GM12872 (cell line): ENCODE data around the gene TMOD3.

Source experiments
- TF ChIP-seq, protein P1 (sequence below): IDR thresholded peaks from 3 replicates; pipeline ENCODE4 v1.5.1; 2011; ENCODE audit warnings: low read depth, mild to moderate bottlenecking, low read length, moderate library complexity; ENCODE audit not compliant: insufficient read depth

Gene TMOD3

GRCh38 chr15:51856714-51857380 is 27.4 kb downstream of the TMOD3 start:
- TF ChIP-seq, protein P1, sequence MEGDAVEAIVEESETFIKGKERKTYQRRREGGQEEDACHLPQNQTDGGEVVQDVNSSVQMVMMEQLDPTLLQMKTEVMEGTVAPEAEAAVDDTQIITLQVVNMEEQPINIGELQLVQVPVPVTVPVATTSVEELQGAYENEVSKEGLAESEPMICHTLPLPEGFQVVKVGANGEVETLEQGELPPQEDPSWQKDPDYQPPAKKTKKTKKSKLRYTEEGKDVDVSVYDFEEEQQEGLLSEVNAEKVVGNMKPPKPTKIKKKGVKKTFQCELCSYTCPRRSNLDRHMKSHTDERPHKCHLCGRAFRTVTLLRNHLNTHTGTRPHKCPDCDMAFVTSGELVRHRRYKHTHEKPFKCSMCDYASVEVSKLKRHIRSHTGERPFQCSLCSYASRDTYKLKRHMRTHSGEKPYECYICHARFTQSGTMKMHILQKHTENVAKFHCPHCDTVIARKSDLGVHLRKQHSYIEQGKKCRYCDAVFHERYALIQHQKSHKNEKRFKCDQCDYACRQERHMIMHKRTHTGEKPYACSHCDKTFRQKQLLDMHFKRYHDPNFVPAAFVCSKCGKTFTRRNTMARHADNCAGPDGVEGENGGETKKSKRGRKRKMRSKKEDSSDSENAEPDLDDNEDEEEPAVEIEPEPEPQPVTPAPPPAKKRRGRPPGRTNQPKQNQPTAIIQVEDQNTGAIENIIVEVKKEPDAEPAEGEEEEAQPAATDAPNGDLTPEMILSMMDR = no peak

DNA sequence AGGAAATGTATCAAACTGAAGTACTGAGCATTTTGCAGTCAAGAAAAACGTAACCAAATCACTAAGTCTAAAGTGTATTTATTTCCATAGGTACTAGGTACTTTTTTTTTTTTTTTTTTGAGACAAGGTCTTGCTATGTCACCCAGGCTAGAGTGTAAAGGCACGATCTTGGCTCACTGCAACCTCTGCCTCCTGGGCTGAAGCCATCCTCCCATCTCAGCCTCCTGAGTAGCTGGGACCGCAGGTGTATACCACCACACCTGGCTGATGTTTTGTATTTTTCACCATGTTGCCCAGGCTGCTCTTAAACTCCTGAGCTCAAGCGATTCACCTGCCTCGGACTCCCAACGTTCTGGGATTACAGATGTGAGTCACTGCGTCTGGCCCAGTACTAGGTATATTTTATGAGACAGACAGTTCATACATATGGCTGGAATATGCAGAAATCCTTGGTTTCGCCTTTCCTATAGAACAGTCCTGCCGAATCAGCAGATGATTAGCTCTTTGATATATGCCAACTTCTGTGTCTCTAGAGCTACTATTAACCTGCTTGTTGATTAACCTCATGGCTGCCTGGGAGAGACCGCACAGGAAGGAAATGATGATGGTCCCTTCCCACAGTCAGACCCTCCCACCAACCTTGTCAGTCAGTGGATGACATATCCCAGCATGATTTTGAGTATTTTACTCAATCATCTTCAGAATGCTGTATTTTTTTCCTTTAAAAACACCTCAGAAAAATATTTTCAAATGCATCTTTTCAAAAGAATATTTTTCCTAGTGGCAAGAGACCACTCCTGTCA is 32.3 kb downstream of the TMOD3 start:
- TF ChIP-seq, protein P1 = no peak

DNA sequence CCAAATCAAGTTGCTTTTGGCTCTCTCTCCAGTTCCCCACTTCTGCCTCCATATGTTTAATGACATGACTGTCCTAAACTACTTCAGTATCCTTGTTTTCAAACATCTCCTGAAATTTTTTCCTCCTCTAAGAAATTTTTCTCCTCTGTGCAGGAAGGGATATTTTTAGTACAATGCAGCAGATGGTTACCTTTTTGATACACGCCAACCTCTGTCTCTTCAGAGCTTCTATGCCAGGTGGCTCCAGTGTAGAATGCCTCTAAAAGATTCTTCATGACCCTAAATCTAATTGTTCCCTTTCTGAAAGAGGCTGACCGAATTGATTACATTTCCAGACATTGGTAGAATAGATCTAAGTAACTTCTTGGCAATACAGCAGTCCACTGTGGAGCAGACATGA is 33.7 kb downstream of the TMOD3 start:
- TF ChIP-seq, protein P1 = no peak

DNA sequence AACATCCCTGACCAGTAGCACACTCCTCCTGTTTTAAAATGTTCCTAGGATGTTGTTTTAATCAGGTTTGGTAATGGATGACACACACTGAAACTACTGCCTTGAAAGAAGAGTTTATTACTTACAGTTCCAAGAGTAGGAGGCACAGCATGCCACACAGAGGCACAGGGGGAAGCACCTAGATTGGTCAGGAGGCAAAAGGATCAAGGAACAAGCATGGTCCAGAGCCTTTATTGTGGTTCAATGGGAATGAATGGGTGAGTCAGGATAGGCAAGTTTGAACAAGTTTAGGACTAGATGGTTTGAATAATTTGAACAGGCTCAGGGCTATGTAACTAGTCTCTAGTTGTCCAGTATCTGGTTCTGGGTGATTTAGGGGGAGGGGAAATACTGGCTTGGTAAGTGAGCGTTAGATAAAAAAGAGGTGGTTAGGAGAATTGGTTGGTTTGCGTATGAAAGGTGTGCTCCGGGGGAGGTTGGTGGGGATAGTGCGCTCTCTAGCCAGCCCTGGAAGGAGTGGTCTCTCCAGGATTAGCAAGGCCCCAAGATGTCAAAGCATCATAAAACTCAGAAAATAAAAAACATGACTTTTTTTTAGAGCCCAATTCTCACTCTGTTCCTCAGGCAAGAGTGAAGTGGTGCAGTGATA is 35.1 kb downstream of the TMOD3 start:
- TF ChIP-seq, protein P1 = no peak

DNA sequence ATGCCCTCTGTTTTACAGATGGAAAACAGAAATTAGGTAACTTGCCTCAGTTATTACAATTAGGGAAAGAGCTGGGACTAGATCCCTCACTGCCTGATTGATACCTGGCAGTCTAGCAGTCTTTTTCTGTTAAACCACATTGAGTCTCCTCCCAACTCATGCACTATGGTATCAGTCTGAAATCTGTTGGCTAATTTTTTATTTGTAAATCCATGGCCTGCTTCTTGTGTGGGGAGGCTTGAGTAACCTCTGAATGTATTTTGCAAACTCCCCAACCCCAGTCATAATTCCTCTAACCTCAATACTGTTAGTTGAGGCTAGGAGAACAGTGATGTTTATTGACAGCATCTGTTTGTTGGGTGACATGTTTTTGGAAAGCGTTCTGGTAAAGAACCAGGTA is 35.9 kb downstream of the TMOD3 start:
- TF ChIP-seq, protein P1 = no peak

DNA sequence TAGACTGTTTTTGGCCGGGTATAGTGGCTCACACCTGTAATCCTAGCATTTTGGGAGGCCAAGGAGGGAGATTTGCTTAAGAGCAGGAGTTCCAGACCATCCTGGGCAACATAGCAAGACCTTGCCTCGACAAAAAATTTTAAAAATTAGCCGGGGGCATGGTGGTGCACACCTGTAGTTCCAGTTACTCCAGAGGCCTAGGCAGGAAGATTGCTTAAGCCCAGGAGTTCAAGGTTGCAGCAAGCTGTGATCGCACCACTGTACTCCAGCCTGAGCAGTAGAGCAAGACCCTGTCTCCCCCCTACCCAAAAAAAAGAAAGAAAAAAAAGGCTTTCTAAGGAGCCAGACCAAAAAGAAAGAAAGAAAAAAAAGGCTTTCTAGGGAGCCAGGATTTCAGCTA is 36.7 kb downstream of the TMOD3 start:
- TF ChIP-seq, protein P1 = no peak

DNA sequence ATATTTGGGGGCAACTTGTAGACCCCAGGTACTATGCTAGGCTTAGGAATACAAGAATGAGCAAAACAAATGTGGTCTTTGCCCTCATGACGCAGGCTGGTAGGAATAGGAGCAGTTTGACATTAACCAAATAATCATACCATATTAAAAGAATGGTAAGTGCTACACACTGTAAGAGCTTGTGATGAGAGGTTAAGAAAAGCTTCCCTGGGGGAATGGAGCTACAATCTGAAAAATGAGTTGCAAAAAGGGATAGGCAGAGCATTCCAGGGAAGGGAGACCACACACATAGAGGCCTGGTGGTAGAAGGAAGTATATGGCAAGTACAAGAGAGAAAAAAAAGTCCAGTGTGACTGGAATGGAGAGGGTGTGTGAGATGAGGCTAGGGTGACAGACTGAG is 37.3 kb downstream of the TMOD3 start:
- TF ChIP-seq, protein P1 = no peak
